Psoas muscle (tissue), 8 donors: ENCODE data around the gene GLRX. TPM values are rescaled to one million over a fixed set of nuclear protein-coding genes. Genes with fewer than 3 reads are reported as not detected.
"Not testable (repeated sequence)": the region's sequence is repeated elsewhere in the genome, so short reads cannot be mapped to it uniquely, and the experiment has no call there.

Source experiments
- ATAC-seq, 4 donors: fragments of 200-7000 bp; cut with Tn5 transposase; one replicate each; pipeline ENCODE4 v1.9.1; 2020; ENCODE audit warnings: moderate library complexity in 3 of 4, mild to moderate bottlenecking in 2 of 4
- DNase-seq, 2 donors: peaks; one replicate each; pipeline ENCODE4 v3.0.0-alpha.2; 2020
- H3K27ac ChIP-seq: fragments of 200-600 bp; one replicate; pipeline ENCODE4 v1.8.0; 2022
- H3K27me3 ChIP-seq, 3 donors: fragments of 200-600 bp in 1 of 3; one replicate each; pipeline versions ENCODE4 v1.6.1 to v1.8.0; 2013 to 2022; ENCODE audit warnings: low read length in 2 of 3, mild to moderate bottlenecking in 2 of 3, moderate library complexity in 1 of 3; ENCODE audit not compliant: insufficient read depth in 3 of 3
- H3K36me3 ChIP-seq, 2 donors: fragments of 200-600 bp in 1 of 2; one replicate each; pipeline versions ENCODE4 v1.6.1 to v1.8.0; 2013 to 2022; ENCODE audit warnings: low read depth in 1 of 2, mild to moderate bottlenecking in 1 of 2, moderate library complexity in 1 of 2; ENCODE audit not compliant: insufficient read depth in 1 of 2
- H3K4me1 ChIP-seq: fragments of 200-600 bp; one replicate; pipeline ENCODE4 v1.8.0; 2022
- H3K4me3 ChIP-seq: fragments of 200-600 bp; one replicate; pipeline ENCODE4 v1.8.0; 2022; ENCODE audit warnings: mild to moderate bottlenecking
- H3K9me3 ChIP-seq: fragments of 200-600 bp; one replicate; pipeline ENCODE4 v1.8.0; 2022
- CTCF ChIP-seq: fragments of 200-600 bp; IDR thresholded peaks from one replicate; pipeline ENCODE4 v1.8.0; 2022; ENCODE audit warnings: antibody characterized with exemption
- WGBS, 3 donors: extraction: QIAGEN DNeasy Blood & Tissue Kit; methylation state at CpG; one replicate each; pipeline versions ENCODE4 v1.1.6 to v1.1.7; 2013; 5-methylcytosine and 5-hydroxymethylcytosine counted together
- intact Hi-C, 2 donors: fragments of 100-400 bp; cut with DNase I; formaldehyde crosslinking; loops; one replicate each; pipeline versions ENCODE4 v1.11.0 to v1.14.2; 2022
- long read RNA-seq, 2 donors: library from polyadenylated mRNA; unstranded; transcript quantifications; one replicate each; pipeline ENCODE4 v2.0.0, GENCODE V29; 2021
- polyA plus RNA-seq, 3 donors: library from polyadenylated mRNA; stranded (reverse); fragments of 200-250 nt; gene quantifications; one replicate each; pipeline ENCODE4 v1.2.3, GENCODE V29; 2013
- total RNA-seq, 4 donors: library from RNA; stranded (reverse); fragmentation: NEBNext Ultra II Directional in 2 of 4; extraction: Animal tissue kit (Norgen Biotek cat#: 25700) in 2 of 4; gene quantifications; one replicate each; pipeline versions ENCODE4 v1.2.1 to v1.2.4, GENCODE V29; 2021 to 2023
- donor health status: healthy with polysubstance abuse.
- donor health status: DM: no; HTN: no; CAD: no; lungs with moderate emphysema.
- donor health status: Bipolar disorder and iron deficiency.
- donor health status: healthy.
- donor health status: DM: yes; HTN: yes; CAD: no.
- donor health status: DM: no; HTN: no; CAD: no.
- donor health status: DM: no; HTN: no; CAD: no.
- donor health status: DM: yes; HTN: yes; CAD: no.

The GLRX gene
- 100 to 1,000 TPM; 131 to 888 (median 651) TPM for total RNA-seq
- 1,000 to 10,000 TPM; 1,121 to 3,024 (median 1,342) TPM for polyA plus RNA-seq
- long read RNA-seq, donor 1, transcript GLRX-204 (2 exons, 3,407 nt), result minor isoform, 16 of 318 reads
- long read RNA-seq, donor 1, transcript GLRX-201 (3 exons, 1,211 nt), result major isoform, 278 of 318 reads
- long read RNA-seq, donor 1, transcript GLRX-203 (3 exons, 632 nt), result minor isoform, 11 of 318 reads
- long read RNA-seq, donor 1, transcript GLRX-202 (3 exons, 1,366 nt), result minor isoform, 8 of 318 reads
- long read RNA-seq, donor 1, partial matches to known transcripts, result 2 of 318 reads
- long read RNA-seq, donor 1, other reads (novel, unspliced or antisense), result 3 of 318 reads
- long read RNA-seq, donor 2, transcript GLRX-204 (2 exons, 3,407 nt), result minor isoform, 44 of 813 reads
- long read RNA-seq, donor 2, transcript GLRX-203 (3 exons, 632 nt), result minor isoform, 17 of 813 reads
- long read RNA-seq, donor 2, transcript GLRX-201 (3 exons, 1,211 nt), result major isoform, 720 of 813 reads
- long read RNA-seq, donor 2, transcript GLRX-202 (3 exons, 1,366 nt), result minor isoform, 11 of 813 reads
- long read RNA-seq, donor 2, partial matches to known transcripts, result 8 of 813 reads
- long read RNA-seq, donor 2, other reads (novel, unspliced or antisense), result 13 of 813 reads

- peak within 1 kb of the TSS; percentile 95 for H3K4me3 ChIP-seq
- no peaks in the 10 kb centered on the region for H3K27me3 ChIP-seq
- DNase-seq (peak; percentile 74 to 84), ATAC-seq (peak; percentile 70 to 75 (median 72))
- H3K27ac ChIP-seq, result peak within 1 kb of the TSS; percentile 95
- peaks cover 46% of the 10 kb centered on the region for H3K4me1 ChIP-seq
- intact Hi-C loops, result loop anchor here in 1 of 2 donors (2.0 kb wide), 1 partner anchor 14 kb away; no protein-coding TSS in a partner anchor
- TF ChIP-seq CTCF, result no peak
- WGBS, 3 donors, result 0 to 1% (median 0%) methylated on average over 8 of the region's 8 CpGs
- no peaks in the 10 kb centered on the region for H3K9me3 ChIP-seq
- H3K36me3 ChIP-seq, result peaks cover 4 to 26% of the 10 kb centered on the region in 2 donors
Observed at GRCh38 chr5:95822542-95823181, at the start of gene GLRX. GLRX (minus strand) TSS chr5:95822726; CDS start chr5:95822662, 64 bp downstream.

- 97 to 98% (median 98%) methylated on average over 9 of the region's 9 CpGs for WGBS, 3 donors
- Histone ChIP-seq H3K36me3 (no peaks in the 10 kb centered on the region), H3K4me1 (peaks cover 27% of the 10 kb centered on the region), H3K27ac (peak overlapping the region; percentile 81), H3K9me3 (no peaks in the 10 kb centered on the region), H3K4me3 (no peak overlapping the region), H3K27me3 (no peaks in the 10 kb centered on the region)
- intact Hi-C loops, result no loop called here
- ATAC-seq (no peak), DNase-seq (no peak)
- no peak for TF ChIP-seq CTCF
Observed at GRCh38 chr5:95871146-95871806, 48.8 kb upstream of the GLRX start.

- TF ChIP-seq CTCF, result no peak
- ATAC-seq (peak; percentile 46 to 67 (median 56)), DNase-seq (no peak)
- H3K27ac ChIP-seq, result peak overlapping the region; percentile 81
- intact Hi-C loops, result no loop called here
- H3K9me3 ChIP-seq, result no peaks in the 10 kb centered on the region
- H3K4me1 ChIP-seq, result peaks cover 27% of the 10 kb centered on the region
- H3K36me3 ChIP-seq, result no peaks in the 10 kb centered on the region
- WGBS, 3 donors, result 47 to 73% (median 70%) methylated on average over 1 of the region's 1 CpG
- H3K4me3 ChIP-seq, result no peak overlapping the region
- H3K27me3 ChIP-seq, result no peaks in the 10 kb centered on the region
Observed at GRCh38 chr5:95870105-95870672, 47.7 kb upstream of the GLRX start.

- 69 to 80% (median 73%) methylated on average over 3 of the region's 3 CpGs for WGBS, 3 donors
- H3K27ac ChIP-seq, result peak overlapping the region; percentile 81
- not testable (repeated sequence) for H3K27me3 ChIP-seq, H3K9me3 ChIP-seq, H3K4me3 ChIP-seq, H3K36me3 ChIP-seq, DNase-seq, ATAC-seq
- intact Hi-C loops, result loop anchor here in 1 of 2 donors (10.0 kb wide), 1 partner anchor 385 kb away; no protein-coding TSS in a partner anchor
- peaks cover 27% of the 10 kb centered on the region for H3K4me1 ChIP-seq
Observed at GRCh38 chr5:95869173-95869855, 46.8 kb upstream of the GLRX start.
